GM06990 (cell line): Measurements from ENCODE around the gene TFDP2.

Source experiments
- DNase-seq: peaks from one replicate; pipeline ENCODE4 v3.0.0-alpha.2; 2011; ENCODE audit not compliant: insufficient read length; ENCODE audit errors: extremely low read depth
- H3K27me3 ChIP-seq: replicated peaks from 2 replicates; pipeline ENCODE4 v1.6.0; 2011; ENCODE audit warnings: low read length; ENCODE audit not compliant: control insufficient read depth, insufficient read depth
- H3K36me3 ChIP-seq: 2 replicates; pipeline ENCODE4 v1.5.1; 2011; ENCODE audit warnings: low read length; ENCODE audit not compliant: control insufficient read depth, insufficient read depth
- H3K4me3 ChIP-seq: replicated peaks from 2 replicates; pipeline ENCODE4 v1.5.1; 2011; ENCODE audit warnings: low read depth, mild to moderate bottlenecking, control low read depth, low read length
- CTCF ChIP-seq: IDR thresholded peaks from 2 replicates; pipeline ENCODE4 v1.5.1; 2011; ENCODE audit warnings: low read length, control low read depth, mild to moderate bottlenecking, inconsistent platforms; ENCODE audit not compliant: insufficient read depth, poor library complexity, severe bottlenecking

The TFDP2 gene

DNA sequence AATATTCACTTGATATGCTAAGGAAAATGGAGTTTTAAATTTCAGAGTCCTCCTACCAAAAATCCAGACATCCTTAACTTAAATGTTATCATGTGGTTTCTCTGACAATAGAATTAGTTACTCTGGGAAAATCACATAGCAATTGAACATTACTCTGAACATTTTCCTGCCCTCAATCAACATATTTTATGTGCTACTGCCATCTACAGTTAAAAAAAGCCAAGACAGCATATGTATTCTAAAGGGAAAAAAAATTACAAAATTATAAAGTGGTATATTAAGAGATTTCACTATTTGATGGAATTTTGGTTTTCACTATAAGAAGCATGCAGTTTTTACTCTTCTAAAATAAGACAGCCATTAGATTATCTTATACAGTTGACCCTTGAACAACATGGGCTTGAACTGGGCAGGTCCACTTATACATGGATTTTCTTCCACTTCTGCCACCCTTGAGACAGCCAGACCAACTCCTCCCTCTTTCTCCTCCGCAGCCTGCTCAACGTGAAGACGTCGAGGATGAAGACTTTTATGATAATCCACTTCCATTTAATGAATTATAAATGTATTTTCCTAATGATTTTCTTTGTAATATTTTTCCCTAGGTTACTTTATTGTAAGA is 150.6 kb downstream of the TFDP2 start:
- H3K36me3 ChIP-seq, result no peaks in the 10 kb centered on the region
- H3K4me3 ChIP-seq, result no peak overlapping the region
- no peaks in the 10 kb centered on the region for H3K27me3 ChIP-seq
- DNase-seq, result no peak
- peak; percentile 29 for TF ChIP-seq CTCF

- TF ChIP-seq CTCF, result no peak
- Histone ChIP-seq H3K4me3 (no peak overlapping the region), H3K27me3 (no peaks in the 10 kb centered on the region), H3K36me3 (no peaks in the 10 kb centered on the region)
- no peak for DNase-seq
Measured at GRCh38 chr3:141996437-141996836, 152.9 kb downstream of the TFDP2 start.

GRCh38 chr3:141994856-141995255 is 154.5 kb downstream of the TFDP2 start:
- Histone ChIP-seq H3K4me3 (no peak overlapping the region), H3K27me3 (no peaks in the 10 kb centered on the region), H3K36me3 (no peaks in the 10 kb centered on the region)
- DNase-seq, result no peak
- no peak for TF ChIP-seq CTCF

DNA sequence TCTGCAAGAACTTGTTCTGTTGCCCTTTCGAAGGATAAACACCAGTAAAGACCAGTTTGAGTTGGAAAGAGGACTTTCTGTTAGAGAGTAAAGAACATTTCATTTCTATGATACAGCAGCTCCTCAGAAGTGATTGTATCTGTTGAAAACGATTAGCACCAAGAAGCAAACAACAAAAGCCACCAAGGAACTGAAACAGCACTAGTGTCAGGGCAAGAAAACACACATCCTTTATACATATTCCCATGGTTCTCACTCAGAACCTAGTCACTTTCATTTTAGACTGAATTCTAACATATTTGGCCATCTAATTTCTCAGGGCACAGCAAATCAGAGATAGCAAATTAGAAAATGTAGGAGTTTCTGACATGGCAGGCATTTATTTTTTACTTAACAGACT is 156.8 kb downstream of the TFDP2 start:
- no peak for TF ChIP-seq CTCF
- no peak overlapping the region for H3K4me3 ChIP-seq
- no peaks in the 10 kb centered on the region for H3K36me3 ChIP-seq
- no peaks in the 10 kb centered on the region for H3K27me3 ChIP-seq
- DNase-seq, result no peak

DNA sequence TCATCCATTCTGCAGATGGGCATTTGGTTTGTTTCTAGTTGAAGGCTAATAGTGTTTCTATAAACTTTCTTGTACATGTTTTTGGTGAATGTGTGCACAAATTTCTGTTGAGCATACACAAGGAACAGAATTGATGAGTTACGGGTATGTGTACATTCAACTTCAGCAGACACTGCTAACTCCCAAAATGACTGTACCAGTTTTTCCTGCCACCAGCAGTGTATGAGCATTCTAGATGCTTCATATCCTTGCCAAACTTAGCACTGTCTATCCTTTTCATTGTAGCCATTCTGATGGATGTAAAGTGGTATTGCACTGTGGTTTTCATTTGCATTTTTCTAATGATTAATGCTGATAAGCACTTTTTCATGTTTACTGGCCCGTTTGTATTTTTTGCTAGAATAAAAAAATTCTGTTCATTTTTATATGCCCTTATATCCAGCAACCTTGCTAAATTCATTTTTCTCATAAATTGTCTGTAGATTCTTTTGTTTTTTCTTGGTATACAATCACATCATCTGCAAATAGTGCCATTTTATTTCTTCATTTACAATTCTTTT is 162.7 kb downstream of the TFDP2 start:
- H3K4me3 ChIP-seq, result no peak overlapping the region
- no peak for TF ChIP-seq CTCF
- no peak for DNase-seq
- H3K27me3 ChIP-seq, result no peaks in the 10 kb centered on the region
- no peaks in the 10 kb centered on the region for H3K36me3 ChIP-seq
